ENCODE measurements around the gene KRT38. TPM values are rescaled to one million over a fixed set of nuclear protein-coding genes. Genes with fewer than 3 reads are reported as not detected.

The KRT38 gene
- total RNA-seq = not detected in 2 replicates

GRCh38 chr17:41440531-41441033, at the start of gene KRT38:
TSS of gene KRT38 (minus strand) at chr17:41440983. CDS start at chr17:41440921, 62 bp downstream.

GRCh38 chr17:41489531-41489930, 48.7 kb upstream of the KRT38 start, which contains the start of gene KRT36:
TSS of gene KRT36 (minus strand) at chr17:41489910. CDS start at chr17:41489864, 46 bp downstream.

DNA sequence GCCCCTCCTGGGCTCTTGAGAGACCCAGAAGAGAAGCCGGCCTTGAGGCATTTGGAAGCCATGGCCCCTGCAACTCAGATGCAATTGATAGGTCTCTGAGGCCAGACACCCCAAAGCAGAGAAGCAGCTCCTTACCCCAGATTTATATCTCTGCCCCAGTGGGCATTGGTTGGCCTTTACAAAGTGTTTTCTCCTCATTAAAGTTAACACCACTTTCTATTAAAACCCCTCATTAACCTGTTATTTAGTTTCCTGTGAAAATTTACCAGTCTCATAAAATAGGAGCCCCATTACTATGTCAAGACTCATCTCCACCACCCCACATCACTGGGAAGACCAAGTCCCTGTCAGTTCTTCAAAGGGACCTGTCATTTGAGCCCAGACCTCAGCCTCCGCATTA, 40.3 kb upstream of the KRT38 start, which contains the start of gene KRT35:
KRT35 (minus strand) TSS at position 116 of the 400 bp plus-strand sequence; CDS start at position 62, 54 bp downstream.

DNA sequence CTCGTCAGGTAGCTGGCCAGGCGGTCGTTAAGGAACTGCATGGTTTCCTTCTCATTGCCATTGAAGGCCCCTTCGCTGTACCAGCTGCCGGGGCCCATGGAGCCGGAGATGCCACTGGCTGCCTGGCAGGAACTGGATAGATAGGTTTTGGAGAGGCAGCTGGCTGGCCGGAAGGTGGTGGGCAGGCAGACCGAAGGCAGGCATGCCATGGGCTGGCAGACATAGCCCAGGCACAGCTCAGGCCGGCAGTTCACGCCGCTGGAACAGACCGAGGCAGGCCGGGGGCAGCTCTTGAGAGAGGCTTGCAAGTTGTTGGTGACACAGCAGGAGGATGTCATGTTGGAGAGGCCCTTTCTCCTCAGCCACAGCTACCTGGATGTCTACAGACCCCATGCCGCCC, 26.2 kb upstream of the KRT38 start, which contains the start of gene KRT32:
KRT32 (minus strand) TSS at position 399 of the 400 bp plus-strand sequence; CDS start at position 338, 61 bp downstream.

DNA sequence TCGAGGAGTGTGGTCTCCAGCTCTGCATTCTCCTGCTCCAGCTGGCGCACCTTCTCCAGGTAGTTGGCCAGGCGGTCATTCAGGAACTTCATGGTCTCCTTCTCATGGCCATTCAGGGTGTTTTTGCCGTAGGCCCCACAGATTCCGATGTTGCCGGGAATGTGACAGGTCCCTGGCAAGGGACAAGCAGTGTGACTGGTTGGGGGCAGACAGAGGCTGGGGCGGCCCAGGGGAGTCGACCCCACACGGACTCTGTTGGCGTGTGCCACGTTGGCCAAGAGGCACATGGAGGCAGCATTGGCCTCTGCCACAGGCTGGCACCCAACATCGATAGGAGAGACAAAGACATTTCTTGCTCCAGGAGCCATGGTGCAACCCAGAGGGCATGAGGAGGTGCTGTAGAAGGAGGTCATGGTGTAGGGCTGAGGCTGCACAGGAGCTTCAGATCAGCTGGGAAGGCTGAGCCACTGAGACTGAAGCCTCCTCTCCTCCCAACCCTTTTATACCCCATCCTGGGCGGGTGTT, 16.6 kb downstream of the KRT38 start, which contains the start of gene KRT37:
KRT37 (minus strand) TSS at position 475 of the 525 bp plus-strand sequence; CDS start at position 413, 62 bp downstream.

GRCh38 chr17:41396996-41397660, 43.7 kb downstream of the KRT38 start, which contains the start of gene KRT31:
TSS of gene KRT31 (minus strand) at chr17:41397608. CDS start at chr17:41397539, 69 bp downstream.

Other genes with a start within 250 kb of the KRT38 start
- gene KRTAP9-2, start 214.3 kb downstream of the KRT38 start, total RNA-seq = not detected in 2 replicates
- gene KRTAP9-3, start 208.5 kb downstream of the KRT38 start, total RNA-seq = not detected in 2 replicates
- gene KRTAP9-8, start 203.0 kb downstream of the KRT38 start, total RNA-seq = not detected in 2 replicates
- gene KRTAP9-4, start 191.3 kb downstream of the KRT38 start, total RNA-seq = not detected in 2 replicates
- gene KRTAP9-9, start 185.6 kb downstream of the KRT38 start, total RNA-seq = not detected in 2 replicates
- gene KRTAP9-6, start 175.6 kb downstream of the KRT38 start, total RNA-seq = not detected in 2 replicates
- gene KRTAP9-7, start 165.3 kb downstream of the KRT38 start, total RNA-seq = not detected in 2 replicates
- not detected in 2 replicates for gene KRTAP29-1, start 138.1 kb downstream of the KRT38 start, total RNA-seq
- gene KRTAP16-1, start 131.7 kb downstream of the KRT38 start, total RNA-seq = not detected in 2 replicates
- not detected in 2 replicates for gene KRTAP17-1, start 125.3 kb downstream of the KRT38 start, total RNA-seq
- 0.35 TPM in 1 of 2 replicates, not detected in the other for gene KRT33A, start 90.2 kb downstream of the KRT38 start, total RNA-seq
- not detected in 2 replicates for gene KRT33B, start 71.2 kb downstream of the KRT38 start, total RNA-seq
- gene KRT34, start 58.7 kb downstream of the KRT38 start, total RNA-seq = 0.35 TPM in 1 of 2 replicates, not detected in the other
- gene KRT31, start 43.4 kb downstream of the KRT38 start, total RNA-seq = 0.05 and 0.28 TPM in 2 replicates
- gene KRT37, start 16.4 kb downstream of the KRT38 start, total RNA-seq = not detected in 2 replicates
- gene KRT32, start 26.4 kb upstream of the KRT38 start, total RNA-seq = 0.21 TPM in 1 of 2 replicates, not detected in the other
- gene KRT35, start 40.2 kb upstream of the KRT38 start, total RNA-seq = not detected in 2 replicates
- gene KRT36, start 48.9 kb upstream of the KRT38 start, total RNA-seq = not detected in 2 replicates
- 591 and 752 TPM in 2 replicates for gene KRT13, start 64.6 kb upstream of the KRT38 start, total RNA-seq
- 292 and 317 TPM in 2 replicates for gene KRT15, start 77.9 kb upstream of the KRT38 start, total RNA-seq
- 4,405 and 5,932 TPM in 2 replicates for gene KRT19, start 87.3 kb upstream of the KRT38 start, total RNA-seq
- gene KRT9, start 131.1 kb upstream of the KRT38 start, total RNA-seq = 0.78 and 1.0 TPM in 2 replicates
- gene KRT14, start 145.9 kb upstream of the KRT38 start, total RNA-seq = 5,968 and 7,158 TPM in 2 replicates
- gene KRT16, start 171.8 kb upstream of the KRT38 start, total RNA-seq = 4,917 and 6,689 TPM in 2 replicates
- 20,831 and 21,525 TPM in 2 replicates for gene KRT17, start 183.6 kb upstream of the KRT38 start, total RNA-seq
- 116 and 141 TPM in 2 replicates for gene EIF1, start 247.9 kb upstream of the KRT38 start, total RNA-seq

Measured in airway epithelial cell (primary cell).